GM13976 (cell line): Measurements from ENCODE around the gene KCTD16.

Experiments used
- DNase-seq: peaks from one replicate; pipeline ENCODE4 v3.0.0; 2012; ENCODE audit warnings: low spot score
- in situ Hi-C: fragments of 300-500 bp; cut with MboI; formaldehyde crosslinking; loops from one replicate; pipeline ENCODE4 v1.12.0; 2022; ENCODE audit warnings: low sequenced_read_pairs, mixed read lengths, inconsistent platforms; ENCODE audit not compliant: unreplicated experiment
- TF ChIP-seq, protein P1 (sequence below): IDR thresholded peaks from 2 replicates; pipeline ENCODE4 v1.5.1; 2012; ENCODE audit warnings: borderline replicate concordance, mild to moderate bottlenecking; ENCODE audit not compliant: insufficient read depth; ENCODE audit errors: extremely low read depth, missing control alignments, control extremely low read depth

KCTD16 gene

DNA sequence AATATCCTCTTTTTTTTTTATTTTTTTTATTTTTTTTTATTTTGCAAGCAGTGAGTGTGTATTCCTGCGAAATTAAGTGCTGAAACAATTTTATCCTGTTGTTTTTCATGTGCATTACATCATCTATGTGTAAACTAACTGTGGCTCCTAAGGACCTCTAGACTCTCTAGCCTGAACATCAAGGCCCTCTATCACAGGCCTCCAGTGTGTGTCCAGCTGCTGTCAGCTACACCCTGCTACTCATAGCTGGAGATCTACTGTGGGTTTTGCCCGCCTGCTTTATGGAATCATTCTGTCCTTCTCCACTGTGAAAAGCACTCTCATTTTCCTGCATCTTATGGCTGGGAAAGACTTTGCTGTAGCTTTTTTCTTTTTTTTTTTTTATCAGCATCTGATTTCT, 157.8 kb downstream of the KCTD16 start:
- in situ Hi-C loops: no loop called here
- TF ChIP-seq, protein P1, sequence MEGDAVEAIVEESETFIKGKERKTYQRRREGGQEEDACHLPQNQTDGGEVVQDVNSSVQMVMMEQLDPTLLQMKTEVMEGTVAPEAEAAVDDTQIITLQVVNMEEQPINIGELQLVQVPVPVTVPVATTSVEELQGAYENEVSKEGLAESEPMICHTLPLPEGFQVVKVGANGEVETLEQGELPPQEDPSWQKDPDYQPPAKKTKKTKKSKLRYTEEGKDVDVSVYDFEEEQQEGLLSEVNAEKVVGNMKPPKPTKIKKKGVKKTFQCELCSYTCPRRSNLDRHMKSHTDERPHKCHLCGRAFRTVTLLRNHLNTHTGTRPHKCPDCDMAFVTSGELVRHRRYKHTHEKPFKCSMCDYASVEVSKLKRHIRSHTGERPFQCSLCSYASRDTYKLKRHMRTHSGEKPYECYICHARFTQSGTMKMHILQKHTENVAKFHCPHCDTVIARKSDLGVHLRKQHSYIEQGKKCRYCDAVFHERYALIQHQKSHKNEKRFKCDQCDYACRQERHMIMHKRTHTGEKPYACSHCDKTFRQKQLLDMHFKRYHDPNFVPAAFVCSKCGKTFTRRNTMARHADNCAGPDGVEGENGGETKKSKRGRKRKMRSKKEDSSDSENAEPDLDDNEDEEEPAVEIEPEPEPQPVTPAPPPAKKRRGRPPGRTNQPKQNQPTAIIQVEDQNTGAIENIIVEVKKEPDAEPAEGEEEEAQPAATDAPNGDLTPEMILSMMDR: no peak
- DNase-seq: no peak

- DNase-seq: no peak
- TF ChIP-seq, protein P1: no peak
- in situ Hi-C loops: no loop called here
These were observed 158.3 kb downstream of the KCTD16 start for GRCh38 chr5:144328980-144329379.

DNA sequence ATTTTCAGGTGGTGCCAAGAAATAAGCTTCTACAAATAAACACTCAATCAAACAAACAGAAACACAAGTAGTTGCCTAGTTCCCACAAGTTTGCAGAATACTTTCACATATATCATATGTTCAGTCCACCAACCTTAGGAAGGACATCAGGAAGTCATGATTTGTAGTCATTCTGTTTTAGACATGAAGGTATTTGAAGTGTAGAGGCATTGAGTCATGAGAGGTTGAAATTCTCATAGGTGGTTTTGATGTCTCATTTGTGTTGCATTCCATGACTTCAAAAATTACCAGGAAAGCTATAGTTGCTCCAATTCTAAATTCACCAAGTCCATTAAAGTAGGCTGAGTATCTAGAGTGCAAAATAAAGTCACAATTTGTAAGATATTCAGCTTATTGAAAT, 159.0 kb downstream of the KCTD16 start:
- no peak for DNase-seq
- TF ChIP-seq, protein P1: no peak
- in situ Hi-C loops: no loop called here

DNA sequence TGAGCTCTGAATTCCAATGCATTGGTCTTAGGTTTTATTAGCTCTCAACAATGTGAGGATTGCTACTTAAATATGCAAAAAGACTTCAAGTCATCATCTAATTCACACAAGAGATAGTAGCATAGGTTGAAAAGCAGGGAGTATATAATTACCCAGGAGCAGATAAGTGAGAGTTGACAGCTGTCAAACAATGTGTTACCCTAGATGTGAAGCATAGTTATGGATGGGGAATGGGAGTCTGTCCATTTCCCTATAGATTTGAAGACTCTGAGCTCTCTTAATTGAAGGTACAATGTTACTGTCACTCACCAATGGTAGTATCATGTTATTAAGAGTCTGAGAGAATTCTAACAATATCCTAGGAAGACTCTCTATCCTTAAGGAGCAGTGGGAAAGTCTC, 160.7 kb downstream of the KCTD16 start:
- TF ChIP-seq, protein P1: no peak
- in situ Hi-C loops: no loop called here
- DNase-seq: no peak

GRCh38 chr5:144332265-144332664, 161.6 kb downstream of the KCTD16 start:
- in situ Hi-C loops: no loop called here
- DNase-seq: no peak
- TF ChIP-seq, protein P1: no peak

DNA sequence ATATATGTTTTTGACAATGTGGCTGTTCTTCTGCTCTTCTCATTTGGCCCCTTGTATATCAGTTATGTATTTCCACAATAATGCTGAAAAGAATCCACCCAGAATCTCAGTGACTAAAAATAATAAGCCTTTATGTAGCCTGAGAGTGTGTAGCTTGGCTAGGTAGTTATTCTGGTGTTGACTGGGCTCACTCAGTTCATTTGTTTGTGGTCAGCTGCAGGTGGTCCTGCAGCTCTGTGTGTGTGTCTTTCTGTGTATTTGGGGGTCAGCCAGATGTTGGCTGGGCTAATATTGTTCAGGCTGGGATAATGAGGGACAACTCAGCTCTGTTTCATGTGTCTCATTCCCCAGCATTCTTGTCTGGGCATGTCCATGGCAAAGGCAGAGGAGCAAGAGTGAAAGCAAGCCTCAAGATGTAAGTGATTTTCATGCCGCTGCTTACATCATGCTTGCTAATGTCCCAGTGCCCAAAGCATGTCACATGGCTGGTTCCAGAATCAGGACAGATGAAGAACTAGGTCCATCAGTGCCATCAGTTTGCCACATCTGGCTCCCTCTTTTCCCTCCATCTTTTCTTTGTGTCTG, 162.8 kb downstream of the KCTD16 start:
- in situ Hi-C loops: no loop called here
- TF ChIP-seq, protein P1: no peak
- DNase-seq: no peak
